Prostate gland (tissue), 2 donors: ENCODE measurements around the gene HSPB1. TPM values are rescaled to one million over a fixed set of nuclear protein-coding genes. Genes with fewer than 3 reads are reported as not detected.

Source experiments
- DNase-seq: peaks from one replicate; pipeline ENCODE4 v3.0.0-alpha.2; 2019; ENCODE audit warnings: low spot score
- H3K27ac ChIP-seq, 2 donors: fragments of 200-600 bp; sonication (generic); 2 replicates each; pipeline ENCODE4 v1.5.1; 2017 to 2019
- H3K27me3 ChIP-seq: fragments of 200-600 bp; sonication (generic); replicated peaks from 2 replicates; pipeline ENCODE4 v1.5.1; 2019; ENCODE audit not compliant: insufficient read depth
- H3K36me3 ChIP-seq, 2 donors: fragments of 200-600 bp; sonication (generic); 1 replicate in 1 of 2; 2 replicates in 1 of 2; pipeline versions ENCODE4 v1.5.1 to v1.8.1; 2017 to 2019
- H3K4me1 ChIP-seq: fragments of 200-600 bp; sonication (generic); replicated peaks from 2 replicates; pipeline ENCODE4 v1.5.1; 2019
- H3K4me3 ChIP-seq, 2 donors: fragments of 200-600 bp; sonication (generic); 2 replicates each; pipeline ENCODE4 v1.5.1; 2017 to 2019
- H3K9me3 ChIP-seq: fragments of 200-600 bp; sonication (generic); 2 replicates; pipeline ENCODE4 v1.5.1; 2017
- POLR2A ChIP-seq: fragments of 450-650 bp; IDR thresholded peaks from one replicate; pipeline ENCODE4 v1.6.1; 2016; ENCODE audit warnings: antibody characterized with exemption, mild to moderate bottlenecking
- POLR2AphosphoS5 ChIP-seq: sonication (generic); formaldehyde crosslinking; IDR thresholded peaks from one replicate; pipeline ENCODE4 v1.6.1; 2017; ENCODE audit warnings: antibody characterized with exemption
- WGBS: methylation state at CpG from one replicate; pipeline ENCODE4 v1.1.5; 2018; 5-methylcytosine and 5-hydroxymethylcytosine counted together
- intact Hi-C: fragments of 100-400 bp; cut with DNase I; formaldehyde crosslinking; loops from one replicate; pipeline ENCODE4 v1.14.2; 2022
- total RNA-seq, 2 donors: library from RNA; depleted of rRNA; stranded (reverse); fragments of >200 nt; gene quantifications; one replicate each; pipeline ENCODE4 v1.1.0, GENCODE V29; 2016
- TF ChIP-seq, protein P1 (sequence below), 4 experiments: fragments of 200-600 bp in 2 of 4; fragments of 450-650 bp in 2 of 4; sonication (generic) in 2 of 4; IDR thresholded peaks; 1 replicate in 3 of 4; 2 replicates in 1 of 4; pipeline ENCODE4 v1.5.1; 2016 to 2019; ENCODE audit warnings: antibody characterized with exemption in 4 of 4, mild to moderate bottlenecking in 2 of 4, moderate library complexity in 2 of 4

Gene HSPB1
- total RNA-seq, 2 donors from 2014 or later: 781 to 833 TPM

DNA sequence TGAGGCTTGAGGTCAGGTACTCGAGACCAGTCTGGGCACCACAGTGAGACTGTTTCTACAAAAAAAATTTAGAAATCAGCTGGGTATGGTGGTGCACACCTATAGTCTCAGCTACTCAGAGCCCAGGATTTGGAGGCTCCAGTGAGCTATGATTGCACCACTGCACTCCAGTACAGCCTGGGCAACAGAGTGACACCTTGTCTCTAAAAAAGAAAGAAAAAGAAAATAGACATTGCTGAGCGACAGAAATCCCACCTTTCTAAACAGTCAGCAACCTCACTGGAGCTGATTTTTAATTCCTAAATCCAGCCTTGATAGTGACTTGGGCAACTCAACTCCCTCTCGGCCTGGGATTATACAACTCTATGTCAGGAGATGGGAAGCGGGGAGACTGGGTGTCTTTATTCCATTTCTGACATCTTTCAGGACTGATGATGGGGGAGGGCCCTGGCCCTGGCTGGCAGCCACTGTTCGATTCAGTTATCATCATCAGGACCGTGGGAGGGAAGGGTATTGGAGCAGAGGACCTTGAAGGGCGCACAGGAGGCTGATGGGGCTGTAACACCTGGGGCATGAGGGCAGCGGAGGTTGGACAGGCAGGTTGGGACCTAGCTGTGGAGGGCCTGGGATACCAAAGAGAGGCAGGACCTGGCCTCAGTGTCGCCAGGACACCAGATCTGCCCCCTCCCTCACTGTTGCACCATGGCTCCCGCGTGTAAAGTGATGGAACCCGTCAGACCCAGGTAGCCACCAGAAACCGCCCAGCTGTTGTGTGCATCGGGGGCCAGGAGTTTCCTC, 14.7 kb downstream of the HSPB1 start:
- DNase-seq: no peak
- no peaks in the 10 kb centered on the region for H3K27me3 ChIP-seq
- H3K9me3 ChIP-seq: no peaks in the 10 kb centered on the region
- WGBS: 51% methylated on average over 14 of the region's 14 CpGs
- TF ChIP-seq POLR2A (no peak), POLR2AphosphoS5 (no peak)
- TF ChIP-seq, protein P1, sequence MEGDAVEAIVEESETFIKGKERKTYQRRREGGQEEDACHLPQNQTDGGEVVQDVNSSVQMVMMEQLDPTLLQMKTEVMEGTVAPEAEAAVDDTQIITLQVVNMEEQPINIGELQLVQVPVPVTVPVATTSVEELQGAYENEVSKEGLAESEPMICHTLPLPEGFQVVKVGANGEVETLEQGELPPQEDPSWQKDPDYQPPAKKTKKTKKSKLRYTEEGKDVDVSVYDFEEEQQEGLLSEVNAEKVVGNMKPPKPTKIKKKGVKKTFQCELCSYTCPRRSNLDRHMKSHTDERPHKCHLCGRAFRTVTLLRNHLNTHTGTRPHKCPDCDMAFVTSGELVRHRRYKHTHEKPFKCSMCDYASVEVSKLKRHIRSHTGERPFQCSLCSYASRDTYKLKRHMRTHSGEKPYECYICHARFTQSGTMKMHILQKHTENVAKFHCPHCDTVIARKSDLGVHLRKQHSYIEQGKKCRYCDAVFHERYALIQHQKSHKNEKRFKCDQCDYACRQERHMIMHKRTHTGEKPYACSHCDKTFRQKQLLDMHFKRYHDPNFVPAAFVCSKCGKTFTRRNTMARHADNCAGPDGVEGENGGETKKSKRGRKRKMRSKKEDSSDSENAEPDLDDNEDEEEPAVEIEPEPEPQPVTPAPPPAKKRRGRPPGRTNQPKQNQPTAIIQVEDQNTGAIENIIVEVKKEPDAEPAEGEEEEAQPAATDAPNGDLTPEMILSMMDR (IDR thresholded peaks at IDR 0.05): no peak
- H3K27ac ChIP-seq: peak overlapping the region; percentile 94 to 97
- no peaks in the 10 kb centered on the region for H3K36me3 ChIP-seq
- intact Hi-C loops: loop anchor here (5.0 kb wide), 1 partner anchor 40 kb away; the partner anchor contains the start of gene YWHAG
- H3K4me1 ChIP-seq: no peaks in the 10 kb centered on the region
- peak overlapping the region; percentile 69 to 74 for H3K4me3 ChIP-seq

DNA sequence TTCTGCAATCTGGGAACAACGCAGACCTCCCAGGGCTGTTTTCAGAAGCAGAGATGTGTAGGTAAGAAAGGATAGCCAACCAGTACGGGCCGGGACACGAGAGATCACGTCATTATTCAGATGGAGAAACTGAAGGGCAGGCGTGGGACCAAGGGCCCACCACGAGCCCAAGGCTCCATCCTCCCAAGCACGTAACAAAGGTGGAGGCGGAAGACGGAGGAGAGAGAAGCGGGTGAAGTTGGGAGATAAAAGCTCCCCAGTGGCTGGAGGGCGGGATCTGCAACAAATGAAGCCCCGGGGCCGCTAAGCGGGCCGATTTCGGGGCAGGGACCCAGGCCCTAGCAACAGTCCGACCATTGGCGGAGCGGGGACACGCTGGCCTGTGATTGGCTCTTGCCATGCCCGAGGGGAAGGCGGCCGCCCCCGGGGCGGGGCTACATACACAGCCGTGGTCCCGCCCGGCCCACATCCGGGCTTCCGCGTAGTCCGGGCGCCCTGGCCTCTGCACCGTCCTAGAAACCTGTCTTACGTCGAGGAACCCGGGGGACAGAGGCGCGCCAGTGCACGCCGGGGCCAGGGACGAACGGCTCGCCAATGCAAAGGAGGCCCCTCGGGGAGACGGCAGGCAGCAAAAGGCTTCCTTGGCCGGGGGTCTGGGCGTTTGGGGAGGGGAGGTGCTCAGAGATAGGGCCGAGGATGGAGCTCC, 15.5 kb downstream of the HSPB1 start:
- Histone ChIP-seq H3K4me3 (peak overlapping the region; percentile 69 to 74), H3K27ac (peak overlapping the region; percentile 94 to 97), H3K9me3 (no peaks in the 10 kb centered on the region), H3K4me1 (no peaks in the 10 kb centered on the region), H3K36me3 (no peaks in the 10 kb centered on the region), H3K27me3 (no peaks in the 10 kb centered on the region)
- TF ChIP-seq POLR2A (peak; percentile 97), POLR2AphosphoS5 (peak; percentile 97)
- TF ChIP-seq, protein P1 (IDR thresholded peaks at IDR 0.05): peak in 1 of 4 experiments; percentile 13
- peak; percentile 98 for DNase-seq
- under 1% methylated on average over 50 of the region's 50 CpGs for WGBS
- intact Hi-C loops: loop anchor here (5.0 kb wide), 1 partner anchor 39 kb away; the partner anchor contains the start of gene YWHAG

DNA sequence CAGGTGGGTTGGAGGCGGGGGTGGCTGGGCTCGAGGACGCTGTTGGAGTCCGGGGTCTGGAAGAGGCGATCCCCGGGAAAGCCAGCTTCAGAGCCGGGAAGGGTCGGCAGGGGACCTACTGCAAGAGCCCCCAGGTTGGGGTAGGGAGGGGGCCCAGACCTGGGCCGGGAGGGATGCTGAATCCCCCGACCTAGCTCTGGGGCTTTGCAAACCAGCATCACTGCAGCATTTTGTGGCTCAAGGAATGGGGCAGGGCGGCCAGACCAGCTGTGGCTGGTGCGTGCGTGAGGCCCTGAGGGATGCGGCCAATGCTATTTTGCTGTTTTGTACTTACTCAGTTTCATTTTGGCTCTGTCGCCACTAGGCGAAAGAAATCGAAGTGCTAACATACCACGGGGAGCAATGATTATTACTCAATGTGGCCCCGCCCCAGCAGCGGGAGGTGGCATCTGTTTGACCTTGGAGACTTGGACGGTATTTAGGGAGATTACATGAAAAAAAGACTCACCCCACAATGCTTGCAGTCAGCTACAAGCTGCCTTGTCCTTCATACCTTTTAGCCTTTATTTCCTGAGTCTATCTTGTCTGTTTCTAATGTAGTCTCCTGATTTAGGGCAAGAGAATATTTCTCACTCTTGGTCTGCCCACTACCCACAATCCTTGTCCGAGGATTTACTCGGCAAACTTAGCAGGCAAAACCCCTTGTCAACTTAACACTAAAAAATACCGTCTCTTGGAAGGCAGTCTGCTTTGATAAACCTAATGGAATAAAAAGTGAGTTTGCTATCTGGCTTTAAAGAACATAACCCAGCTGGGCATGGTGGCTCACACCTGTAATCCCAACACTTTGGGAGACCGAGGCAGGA, 16.2 kb downstream of the HSPB1 start:
- 4% methylated on average over 25 of the region's 25 CpGs for WGBS
- no peaks in the 10 kb centered on the region for H3K27me3 ChIP-seq
- peak; percentile 48 for DNase-seq
- no peaks in the 10 kb centered on the region for H3K9me3 ChIP-seq
- peak overlapping the region; percentile 94 to 97 for H3K27ac ChIP-seq
- H3K4me1 ChIP-seq: no peaks in the 10 kb centered on the region
- H3K4me3 ChIP-seq: peak overlapping the region; percentile 69 to 74
- TF ChIP-seq, protein P1 (IDR thresholded peaks at IDR 0.05): peak in 2 of 4 experiments; percentile 51 to 55
- TF ChIP-seq POLR2A (peak; percentile 9), POLR2AphosphoS5 (peak; percentile 53)
- H3K36me3 ChIP-seq: no peaks in the 10 kb centered on the region
- intact Hi-C loops: loop anchor here (5.0 kb wide), 1 partner anchor 39 kb away; the partner anchor contains the start of gene YWHAG

GRCh38 chr7:76325092-76325491, 22.6 kb downstream of the HSPB1 start:
- TF ChIP-seq, protein P1 (IDR thresholded peaks at IDR 0.05): no peak
- no peak for TF ChIP-seq POLR2AphosphoS5
- no peak for TF ChIP-seq POLR2A
- H3K4me3 ChIP-seq: no peak overlapping the region
- whole genome bisulfite sequencing: 95% methylated on average over 11 of the region's 11 CpGs
- H3K27me3 ChIP-seq: no peaks in the 10 kb centered on the region
- DNase-seq: no peak
- H3K4me1 ChIP-seq: no peaks in the 10 kb centered on the region
- H3K9me3 ChIP-seq: no peaks in the 10 kb centered on the region
- intact Hi-C loops: no loop called here
- H3K36me3 ChIP-seq: no peaks in the 10 kb centered on the region
- no peak overlapping the region for H3K27ac ChIP-seq
